ENCODE results near the gene FBXO9.

DNA sequence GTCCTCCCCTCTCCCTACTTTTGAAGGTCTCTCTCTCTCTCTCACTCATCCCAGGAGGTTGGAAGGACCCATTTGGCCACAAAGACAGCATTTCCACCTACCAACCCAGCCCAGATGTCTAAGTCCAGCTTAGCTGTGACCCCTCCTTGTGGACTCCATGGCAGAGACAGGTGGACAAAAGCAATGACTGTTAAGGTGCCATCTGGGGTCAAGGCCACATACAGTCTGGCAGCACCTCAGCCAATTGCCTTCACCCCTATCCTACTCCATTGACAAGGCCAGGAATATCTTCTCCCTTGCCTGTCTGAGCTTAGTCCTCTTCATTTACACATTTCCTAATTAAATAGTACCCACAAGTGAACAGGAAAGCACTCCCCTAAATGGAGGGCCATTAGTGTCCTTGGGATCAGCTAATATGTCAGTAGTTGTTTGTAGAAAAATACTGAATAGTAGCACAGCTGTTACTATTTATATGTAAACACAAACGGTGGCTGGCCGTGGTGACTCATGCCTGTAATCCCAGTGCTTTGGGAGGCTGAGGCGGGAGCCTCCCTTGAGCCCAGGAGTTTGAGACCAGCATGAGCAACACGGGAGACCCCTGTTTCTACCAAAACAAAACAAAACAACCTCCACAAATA, 54.7 kb downstream of the FBXO9 start:
- TF ChIP-seq POLR2A (IDR thresholded peaks at IDR 0.05) = no peak
- TF ChIP-seq, protein P1, sequence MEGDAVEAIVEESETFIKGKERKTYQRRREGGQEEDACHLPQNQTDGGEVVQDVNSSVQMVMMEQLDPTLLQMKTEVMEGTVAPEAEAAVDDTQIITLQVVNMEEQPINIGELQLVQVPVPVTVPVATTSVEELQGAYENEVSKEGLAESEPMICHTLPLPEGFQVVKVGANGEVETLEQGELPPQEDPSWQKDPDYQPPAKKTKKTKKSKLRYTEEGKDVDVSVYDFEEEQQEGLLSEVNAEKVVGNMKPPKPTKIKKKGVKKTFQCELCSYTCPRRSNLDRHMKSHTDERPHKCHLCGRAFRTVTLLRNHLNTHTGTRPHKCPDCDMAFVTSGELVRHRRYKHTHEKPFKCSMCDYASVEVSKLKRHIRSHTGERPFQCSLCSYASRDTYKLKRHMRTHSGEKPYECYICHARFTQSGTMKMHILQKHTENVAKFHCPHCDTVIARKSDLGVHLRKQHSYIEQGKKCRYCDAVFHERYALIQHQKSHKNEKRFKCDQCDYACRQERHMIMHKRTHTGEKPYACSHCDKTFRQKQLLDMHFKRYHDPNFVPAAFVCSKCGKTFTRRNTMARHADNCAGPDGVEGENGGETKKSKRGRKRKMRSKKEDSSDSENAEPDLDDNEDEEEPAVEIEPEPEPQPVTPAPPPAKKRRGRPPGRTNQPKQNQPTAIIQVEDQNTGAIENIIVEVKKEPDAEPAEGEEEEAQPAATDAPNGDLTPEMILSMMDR (IDR thresholded peaks at IDR 0.05) = no peak
